ENCODE measurements around the gene SLC25A17.
A peak's percentile ranks its signal among the peaks of the same experiment; 100 is the strongest.
"Not testable (repeated sequence)": the region's sequence is repeated elsewhere in the genome, so short reads cannot be mapped to it uniquely, and the experiment has no call there.

Gene SLC25A17

GRCh38 chr22:40818747-40819598, at the start of gene SLC25A17:
Gene SLC25A17, minus strand, starts transcription at chr22:40819346. Its CDS starts 98 bp downstream, at chr22:40819248.
- peak; percentile 96 for DNase-seq

- not testable (repeated sequence) for DNase-seq
Measured at GRCh38 chr22:40868379-40868778, 49.2 kb upstream of the SLC25A17 start.

- DNase-seq, result no peak
Measured at GRCh38 chr22:40867109-40867508, 48.0 kb upstream of the SLC25A17 start.

- no peak for DNase-seq
Measured at GRCh38 chr22:40862537-40862936, 43.4 kb upstream of the SLC25A17 start.

- no peak for DNase-seq
Measured at GRCh38 chr22:40862013-40862412, 42.9 kb upstream of the SLC25A17 start, which contains the start of gene DNAJB7. Gene DNAJB7, minus strand, starts transcription at chr22:40862113. Its CDS starts 119 bp downstream, at chr22:40861994.

- DNase-seq, result no peak
Measured at GRCh38 chr22:40857309-40857855, 38.2 kb upstream of the SLC25A17 start.

GRCh38 chr22:40856513-40857308, 37.6 kb upstream of the SLC25A17 start, which contains the start of the genes ST13 and XPNPEP3:
Gene ST13, minus strand, starts transcription at chr22:40856639. Its CDS starts 99 bp downstream, at chr22:40856540.
Gene XPNPEP3, plus strand, starts transcription at chr22:40857148. Its CDS starts 34 bp downstream, at chr22:40857182.
- DNase-seq, result peak; percentile 99

- no peak for DNase-seq
Measured at GRCh38 chr22:40855979-40856512, 36.9 kb upstream of the SLC25A17 start.

- peak; percentile 64 for DNase-seq
Measured at GRCh38 chr22:40855071-40855978, 36.2 kb upstream of the SLC25A17 start.

GRCh38 chr22:40853961-40854360, 34.8 kb upstream of the SLC25A17 start:
- no peak for DNase-seq

GRCh38 chr22:40853333-40853732, 34.2 kb upstream of the SLC25A17 start:
- DNase-seq, result no peak

- not testable (repeated sequence) for DNase-seq
Measured at GRCh38 chr22:40845816-40846215, 26.7 kb upstream of the SLC25A17 start.

GRCh38 chr22:40844951-40845350, 25.8 kb upstream of the SLC25A17 start:
- DNase-seq, result no peak

GRCh38 chr22:40838486-40838885, 19.3 kb upstream of the SLC25A17 start:
- no peak for DNase-seq

GRCh38 chr22:40834619-40835018, 15.5 kb upstream of the SLC25A17 start:
- no peak for DNase-seq

- no peak for DNase-seq
Measured at GRCh38 chr22:40829131-40829530, 10.0 kb upstream of the SLC25A17 start.

GRCh38 chr22:40826984-40827741, 8.0 kb upstream of the SLC25A17 start:
- DNase-seq, result no peak

GRCh38 chr22:40826292-40826691, 7.1 kb upstream of the SLC25A17 start:
- not testable (repeated sequence) for DNase-seq

GRCh38 chr22:40823426-40823825, 4.3 kb upstream of the SLC25A17 start:
- DNase-seq, result no peak

GRCh38 chr22:40819599-40820140, 524 bp upstream of the SLC25A17 start:
- no peak for DNase-seq

Measured in activated effector memory CD4-positive, alpha-beta T cell treated with anti-CD3 and anti-CD28 coated beads, Interleukin-2, amount 50 U/mL, for 16 hours (primary cell).